Measurements from ENCODE around the gene PHF21A.

PHF21A gene

GRCh38 chr11:46099963-46100316, 21.3 kb downstream of the PHF21A start:
- ATAC-seq: peak; percentile 49; the same call in 2 of the 3 replicates

DNA sequence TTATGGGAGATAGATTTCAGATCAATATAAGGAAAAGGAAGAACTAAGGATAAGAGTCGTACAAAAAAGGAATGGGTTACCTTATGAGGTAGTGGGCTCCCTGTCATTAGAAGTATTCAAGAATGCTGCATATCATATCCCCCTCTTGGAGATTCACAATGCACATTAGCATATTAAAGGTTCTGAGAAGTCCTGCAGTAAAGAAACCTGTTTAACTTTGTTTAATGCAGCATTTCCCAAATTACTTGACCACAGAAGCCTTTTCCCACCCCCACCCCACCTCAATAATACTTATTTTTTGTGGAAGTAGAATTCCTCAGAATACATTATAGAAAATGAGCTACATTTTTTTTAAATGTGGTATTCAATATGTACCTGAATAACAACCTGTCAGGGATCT, 30.9 kb downstream of the PHF21A start:
- TF ChIP-seq ZNF565 (CRISPR knock-in tag; conservative IDR thresholded peaks at IDR 0.05; ENCODE audit: low read depth) (no peak), ISL1 (CRISPR knock-in tag; IDR thresholded peaks at IDR 0.05) (no peak), CSDC2 (CRISPR knock-in tag; IDR thresholded peaks at IDR 0.05) (no peak), GLIS3 (CRISPR knock-in tag; IDR thresholded peaks at IDR 0.05) (no peak), TCF4 (CRISPR knock-in tag; IDR thresholded peaks at IDR 0.05; ENCODE audit: borderline replicate concordance) (no peak), OSR1 (CRISPR knock-in tag; IDR thresholded peaks at IDR 0.05) (no peak), SNAI2 (CRISPR knock-in tag; IDR thresholded peaks at IDR 0.05) (no peak), ZFP3 (CRISPR knock-in tag; IDR thresholded peaks at IDR 0.05) (no peak), ESRRG (CRISPR knock-in tag; IDR thresholded peaks at IDR 0.05) (no peak)
- TF ChIP-seq, protein P1, sequence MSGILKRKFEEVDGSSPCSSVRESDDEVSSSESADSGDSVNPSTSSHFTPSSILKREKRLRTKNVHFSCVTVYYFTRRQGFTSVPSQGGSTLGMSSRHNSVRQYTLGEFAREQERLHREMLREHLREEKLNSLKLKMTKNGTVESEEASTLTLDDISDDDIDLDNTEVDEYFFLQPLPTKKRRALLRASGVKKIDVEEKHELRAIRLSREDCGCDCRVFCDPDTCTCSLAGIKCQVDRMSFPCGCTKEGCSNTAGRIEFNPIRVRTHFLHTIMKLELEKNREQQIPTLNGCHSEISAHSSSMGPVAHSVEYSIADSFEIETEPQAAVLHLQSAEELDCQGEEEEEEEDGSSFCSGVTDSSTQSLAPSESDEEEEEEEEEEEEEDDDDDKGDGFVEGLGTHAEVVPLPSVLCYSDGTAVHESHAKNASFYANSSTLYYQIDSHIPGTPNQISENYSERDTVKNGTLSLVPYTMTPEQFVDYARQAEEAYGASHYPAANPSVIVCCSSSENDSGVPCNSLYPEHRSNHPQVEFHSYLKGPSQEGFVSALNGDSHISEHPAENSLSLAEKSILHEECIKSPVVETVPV (CRISPR knock-in tag; IDR thresholded peaks at IDR 0.05): no peak
- ATAC-seq: no peak

More at GRCh38 chr11:46099963-46100316, 21.3 kb downstream of the PHF21A start:
- no peak for TF ChIP-seq ZNF565 (CRISPR knock-in tag; conservative IDR thresholded peaks at IDR 0.05; ENCODE audit: low read depth)
- no peak for TF ChIP-seq ISL1 (CRISPR knock-in tag; IDR thresholded peaks at IDR 0.05)
- TF ChIP-seq ZFP30 (CRISPR knock-in tag; IDR thresholded peaks at IDR 0.05): no peak
- TF ChIP-seq TSHZ2 (CRISPR knock-in tag; IDR thresholded peaks at IDR 0.05): no peak
- no peak for TF ChIP-seq ZNF8 (CRISPR knock-in tag; IDR thresholded peaks at IDR 0.05)
- TF ChIP-seq ZNF70 (CRISPR knock-in tag; IDR thresholded peaks at IDR 0.05): no peak
- TF ChIP-seq ARNTL (CRISPR knock-in tag; IDR thresholded peaks at IDR 0.05; ENCODE audit: borderline replicate concordance, low read depth): no peak
- TF ChIP-seq SNAI2 (CRISPR knock-in tag; IDR thresholded peaks at IDR 0.05): no peak

DNA sequence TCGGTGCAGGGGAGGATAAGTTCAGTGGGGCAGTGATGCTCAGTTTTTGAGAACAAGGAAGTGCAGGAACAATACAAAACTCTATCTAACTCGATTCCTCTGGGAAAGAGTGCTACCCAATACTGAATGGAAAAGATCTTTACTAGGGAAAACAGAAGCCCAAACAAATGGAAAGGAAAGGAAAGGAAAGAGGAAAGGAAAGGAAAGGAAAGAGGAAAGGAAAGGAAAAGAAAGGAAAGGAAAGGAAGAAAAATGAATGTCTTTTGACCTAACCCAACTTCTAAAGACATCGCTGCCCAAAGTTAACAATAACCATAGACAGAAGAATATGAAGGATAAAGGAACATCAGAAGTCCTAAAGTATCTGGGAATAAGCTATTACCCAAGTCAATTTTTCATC, 41.6 kb downstream of the PHF21A start:
- ATAC-seq: no peak
- no peak for TF ChIP-seq ZNF565 (CRISPR knock-in tag; conservative IDR thresholded peaks at IDR 0.05; ENCODE audit: low read depth)
- no peak for TF ChIP-seq SNAI2 (CRISPR knock-in tag; IDR thresholded peaks at IDR 0.05)
- no peak for TF ChIP-seq ZNF70 (CRISPR knock-in tag; IDR thresholded peaks at IDR 0.05)
- TF ChIP-seq CSDC2 (CRISPR knock-in tag; IDR thresholded peaks at IDR 0.05): no peak
- no peak for TF ChIP-seq TSHZ2 (CRISPR knock-in tag; IDR thresholded peaks at IDR 0.05)
- no peak for TF ChIP-seq ZNF8 (CRISPR knock-in tag; IDR thresholded peaks at IDR 0.05)
- TF ChIP-seq ZFP30 (CRISPR knock-in tag; IDR thresholded peaks at IDR 0.05): no peak
- TF ChIP-seq BACH2 (CRISPR knock-in tag; IDR thresholded peaks at IDR 0.05; ENCODE audit: borderline replicate concordance): no peak

- no peak for TF ChIP-seq GLIS3 (CRISPR knock-in tag; IDR thresholded peaks at IDR 0.05)
- TF ChIP-seq ISL1 (CRISPR knock-in tag; IDR thresholded peaks at IDR 0.05): no peak
- no peak for TF ChIP-seq ARNTL (CRISPR knock-in tag; IDR thresholded peaks at IDR 0.05; ENCODE audit: borderline replicate concordance, low read depth)
- TF ChIP-seq ESRRG (CRISPR knock-in tag; IDR thresholded peaks at IDR 0.05): no peak
- no peak for TF ChIP-seq PATZ1 (CRISPR knock-in tag; IDR thresholded peaks at IDR 0.05; ENCODE audit: borderline replicate concordance)
- no peak for TF ChIP-seq BACH2 (CRISPR knock-in tag; IDR thresholded peaks at IDR 0.05; ENCODE audit: borderline replicate concordance)
- no peak for TF ChIP-seq TCF4 (CRISPR knock-in tag; IDR thresholded peaks at IDR 0.05; ENCODE audit: borderline replicate concordance)
- no peak for TF ChIP-seq ZC3H10 (CRISPR knock-in tag; IDR thresholded peaks at IDR 0.05)
- ATAC-seq: no peak
Measured at GRCh38 chr11:46075928-46076327, 45.3 kb downstream of the PHF21A start.

Measured in SK-N-SH treated with all-trans-retinoic acid at 6 μM for 48 hours (cell line).